Astrocyte (in vitro differentiated cells and primary cell): ENCODE results near the gene NSD1. TPM values are rescaled to one million over a fixed set of nuclear protein-coding genes. Genes with fewer than 3 reads are reported as not detected.

Experiments
- DNase-seq: peaks from one replicate; pipeline ENCODE4 v3.0.0-alpha.2; 2010; ENCODE audit warnings: low read depth
- FAIRE-seq: peaks from 2 replicates; lab custom pipeline; 2011; peaks lifted over from hg19 to GRCh38; lab: Jason Lieb, UNC
- H2AFZ ChIP-seq: 2 replicates; pipeline ENCODE4 v1.6.0; 2012; ENCODE audit warnings: low read depth, low read length, inconsistent platforms
- H3K27ac ChIP-seq: 2 replicates; pipeline ENCODE4 v1.5.1; 2011; ENCODE audit warnings: low read depth, low read length, inconsistent platforms
- H3K27me3 ChIP-seq: 2 replicates; pipeline ENCODE4 v1.6.0; 2011; ENCODE audit warnings: low read length, inconsistent platforms; ENCODE audit not compliant: insufficient read depth
- H3K36me3 ChIP-seq: 2 replicates; pipeline ENCODE4 v1.5.1; 2011; ENCODE audit warnings: low read length, inconsistent platforms; ENCODE audit not compliant: insufficient read depth
- H3K4me1 ChIP-seq: 2 replicates; pipeline ENCODE4 v1.5.1; 2011; ENCODE audit warnings: low read length, inconsistent platforms; ENCODE audit not compliant: insufficient read depth
- H3K4me2 ChIP-seq: 2 replicates; pipeline ENCODE4 v1.6.0; 2012; ENCODE audit warnings: low read length, inconsistent platforms
- H3K4me3 ChIP-seq: 2 replicates; pipeline ENCODE4 v1.5.1; 2011; ENCODE audit warnings: low read depth, mild to moderate bottlenecking, low read length, inconsistent platforms; ENCODE audit not compliant: insufficient read depth
- H3K79me2 ChIP-seq: 2 replicates; pipeline ENCODE4 v1.6.0; 2012; ENCODE audit warnings: mild to moderate bottlenecking, low read length, inconsistent platforms; ENCODE audit not compliant: insufficient read depth
- H3K9ac ChIP-seq: 2 replicates; pipeline ENCODE4 v1.6.0; 2012; ENCODE audit warnings: mild to moderate bottlenecking, low read length, inconsistent platforms
- H3K9me3 ChIP-seq: 2 replicates; pipeline ENCODE4 v1.5.1; 2012; ENCODE audit warnings: low read depth, mild to moderate bottlenecking, low read length, inconsistent platforms; ENCODE audit not compliant: insufficient read depth
- H4K20me1 ChIP-seq: 2 replicates; pipeline ENCODE4 v1.6.0; 2012; ENCODE audit warnings: low read length, inconsistent platforms; ENCODE audit not compliant: insufficient read depth
- H3K27ac Mint-ChIP-seq: one replicate; pipeline ENCODE4 v1.8.0; 2021; ENCODE audit warnings: mild to moderate bottlenecking, mixed read lengths; ENCODE audit not compliant: unreplicated experiment
- H3K27me3 Mint-ChIP-seq: one replicate; pipeline ENCODE4 v1.8.0; 2021; ENCODE audit warnings: low read depth, mixed read lengths; ENCODE audit not compliant: unreplicated experiment
- H3K36me3 Mint-ChIP-seq: one replicate; pipeline ENCODE4 v1.8.0; 2021; ENCODE audit warnings: low read depth, mixed read lengths; ENCODE audit not compliant: unreplicated experiment
- H3K4me1 Mint-ChIP-seq: one replicate; pipeline ENCODE4 v1.8.0; 2021; ENCODE audit warnings: low read depth, mixed read lengths; ENCODE audit not compliant: unreplicated experiment
- H3K4me3 Mint-ChIP-seq: one replicate; pipeline ENCODE4 v1.8.0; 2021; ENCODE audit warnings: mild to moderate bottlenecking, moderate library complexity, mixed read lengths; ENCODE audit not compliant: unreplicated experiment
- H3K9me3 Mint-ChIP-seq: one replicate; pipeline ENCODE4 v1.8.0; 2021; ENCODE audit warnings: mild to moderate bottlenecking, mixed read lengths; ENCODE audit not compliant: unreplicated experiment
- EZH2 ChIP-seq: IDR thresholded peaks from 2 replicates; pipeline ENCODE4 v1.6.1; 2012; ENCODE audit warnings: mild to moderate bottlenecking, low read length, inconsistent platforms; ENCODE audit not compliant: insufficient read depth
- total RNA-seq: library from RNA; stranded (reverse); gene quantifications from 2 replicates; pipeline ENCODE4 v1.2.1, GENCODE V29; 2021
- TF ChIP-seq, protein P1 (sequence below): IDR thresholded peaks from 2 replicates; pipeline ENCODE4 v1.5.1; 2011; ENCODE audit warnings: low read depth, mild to moderate bottlenecking, inconsistent platforms, low read length, moderate library complexity; ENCODE audit not compliant: insufficient read depth

Gene NSD1
- total RNA-seq, 1 donor from 2014 or later, result 71.9 TPM

DNA sequence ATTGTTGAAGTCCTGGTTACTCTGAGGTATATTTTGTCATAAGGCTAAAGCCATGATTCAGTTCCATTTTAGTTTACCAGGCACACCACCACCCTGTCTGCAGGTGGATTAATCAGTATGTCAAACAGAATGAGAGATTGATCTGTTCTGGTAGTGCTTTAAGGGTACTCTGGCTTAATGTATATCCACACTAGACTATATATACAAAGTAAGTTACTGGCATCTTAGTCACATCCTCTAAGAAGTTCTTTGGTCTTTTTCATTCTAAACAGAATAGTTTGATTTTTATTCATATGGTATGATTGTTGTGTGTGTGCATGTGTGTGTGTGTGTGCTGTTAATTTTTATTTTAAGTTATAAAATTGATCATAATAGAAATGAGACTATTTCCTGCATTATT lies 108.2 kb downstream of the NSD1 start:
- H3K27ac Mint-ChIP-seq, result no peak overlapping the region
- TF ChIP-seq, protein P1, sequence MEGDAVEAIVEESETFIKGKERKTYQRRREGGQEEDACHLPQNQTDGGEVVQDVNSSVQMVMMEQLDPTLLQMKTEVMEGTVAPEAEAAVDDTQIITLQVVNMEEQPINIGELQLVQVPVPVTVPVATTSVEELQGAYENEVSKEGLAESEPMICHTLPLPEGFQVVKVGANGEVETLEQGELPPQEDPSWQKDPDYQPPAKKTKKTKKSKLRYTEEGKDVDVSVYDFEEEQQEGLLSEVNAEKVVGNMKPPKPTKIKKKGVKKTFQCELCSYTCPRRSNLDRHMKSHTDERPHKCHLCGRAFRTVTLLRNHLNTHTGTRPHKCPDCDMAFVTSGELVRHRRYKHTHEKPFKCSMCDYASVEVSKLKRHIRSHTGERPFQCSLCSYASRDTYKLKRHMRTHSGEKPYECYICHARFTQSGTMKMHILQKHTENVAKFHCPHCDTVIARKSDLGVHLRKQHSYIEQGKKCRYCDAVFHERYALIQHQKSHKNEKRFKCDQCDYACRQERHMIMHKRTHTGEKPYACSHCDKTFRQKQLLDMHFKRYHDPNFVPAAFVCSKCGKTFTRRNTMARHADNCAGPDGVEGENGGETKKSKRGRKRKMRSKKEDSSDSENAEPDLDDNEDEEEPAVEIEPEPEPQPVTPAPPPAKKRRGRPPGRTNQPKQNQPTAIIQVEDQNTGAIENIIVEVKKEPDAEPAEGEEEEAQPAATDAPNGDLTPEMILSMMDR, result no peak
- no peak for TF ChIP-seq EZH2
- Histone ChIP-seq H3K9me3 (no peaks in the 10 kb centered on the region), H3K4me1 (no peaks in the 10 kb centered on the region), H3K27me3 (no peaks in the 10 kb centered on the region), H3K9ac (no peak overlapping the region), H3K79me2 (peaks cover 9% of the 10 kb centered on the region), H3K27ac (no peak overlapping the region), H3K36me3 (peaks cover 32% of the 10 kb centered on the region), H3K4me2 (no peak overlapping the region), H4K20me1 (peaks cover 17% of the 10 kb centered on the region), H2AFZ (no peak overlapping the region), H3K4me3 (no peak overlapping the region)
- H3K27me3 Mint-ChIP-seq, result no peaks in the 10 kb centered on the region
- H3K9me3 Mint-ChIP-seq, result no peaks in the 10 kb centered on the region
- H3K4me3 Mint-ChIP-seq, result no peak overlapping the region
- H3K4me1 Mint-ChIP-seq, result peaks cover 7% of the 10 kb centered on the region
- peaks cover 22% of the 10 kb centered on the region for H3K36me3 Mint-ChIP-seq
- FAIRE-seq, result no peak
- DNase-seq, result no peak

DNA sequence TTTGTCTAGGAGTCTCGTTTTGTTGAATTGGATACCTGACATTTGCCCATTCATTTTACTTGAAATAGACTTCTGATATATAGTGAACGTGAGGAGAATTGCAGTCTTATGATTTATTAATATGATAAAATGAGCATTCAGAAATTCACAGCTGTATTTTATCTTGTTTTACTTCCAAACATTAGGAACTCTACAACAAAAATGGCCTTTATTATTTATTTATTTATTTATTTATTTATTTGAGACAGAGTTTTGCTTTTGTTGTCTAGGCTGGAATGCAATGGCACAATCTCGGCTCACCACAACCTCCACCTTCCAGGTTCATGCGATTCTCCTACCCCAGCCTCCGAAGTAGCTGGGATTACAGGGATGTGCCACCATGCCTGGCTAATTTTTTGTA lies 108.7 kb downstream of the NSD1 start:
- H3K4me1 Mint-ChIP-seq, result peaks cover 10% of the 10 kb centered on the region
- no peak overlapping the region for H2AFZ ChIP-seq
- no peaks in the 10 kb centered on the region for H3K27me3 Mint-ChIP-seq
- no peaks in the 10 kb centered on the region for H3K9me3 Mint-ChIP-seq
- no peak for DNase-seq
- H3K4me2 ChIP-seq, result no peak overlapping the region
- no peak overlapping the region for H3K4me3 ChIP-seq
- H3K36me3 ChIP-seq, result peaks cover 37% of the 10 kb centered on the region
- H4K20me1 ChIP-seq, result peaks cover 17% of the 10 kb centered on the region
- no peaks in the 10 kb centered on the region for H3K9me3 ChIP-seq
- no peak overlapping the region for H3K27ac ChIP-seq
- no peaks in the 10 kb centered on the region for H3K27me3 ChIP-seq
- H3K4me3 Mint-ChIP-seq, result no peak overlapping the region
- peaks cover 20% of the 10 kb centered on the region for H3K36me3 Mint-ChIP-seq
- no peak for FAIRE-seq
- H3K4me1 ChIP-seq, result no peaks in the 10 kb centered on the region
- peaks cover 9% of the 10 kb centered on the region for H3K79me2 ChIP-seq
- H3K27ac Mint-ChIP-seq, result no peak overlapping the region
- H3K9ac ChIP-seq, result no peak overlapping the region
- no peak for TF ChIP-seq EZH2
- TF ChIP-seq, protein P1, result no peak

DNA sequence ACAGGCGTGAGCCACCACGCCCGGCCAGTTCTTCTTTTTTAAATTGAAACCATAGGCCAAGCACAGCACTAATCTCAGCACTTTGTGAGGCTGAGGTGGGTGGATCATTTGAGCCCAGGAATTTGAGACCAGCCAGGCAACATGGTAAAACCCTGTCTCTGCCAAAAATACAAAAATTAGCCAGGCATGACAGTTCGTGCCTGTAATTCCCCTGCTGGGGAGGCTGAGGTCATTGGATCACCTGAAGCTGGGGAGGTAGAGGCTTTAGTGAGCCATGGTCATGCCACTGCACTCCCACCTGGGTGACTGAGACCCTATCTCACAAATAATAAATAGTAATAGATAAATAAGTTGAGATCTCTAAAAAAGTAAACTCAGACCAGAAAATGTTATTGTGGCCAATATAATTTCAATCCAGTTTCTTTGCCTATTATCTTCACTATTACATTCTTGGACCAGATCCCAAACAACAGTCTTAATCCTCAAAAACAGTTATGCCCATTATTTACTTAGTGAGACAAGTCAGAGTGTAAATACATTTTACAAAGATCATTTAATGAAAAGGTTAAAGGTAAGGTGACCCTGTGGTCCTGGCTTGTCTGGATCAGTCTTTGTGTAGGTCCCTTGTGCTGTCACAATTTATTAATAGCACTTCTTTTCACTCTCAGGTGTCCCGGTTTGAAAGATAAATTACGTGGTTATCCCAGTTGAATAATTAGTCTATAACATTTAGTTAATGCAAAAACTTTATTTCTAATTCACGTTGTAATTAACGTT lies 116.4 kb downstream of the NSD1 start:
- Mint-ChIP-seq H3K36me3 (peaks cover 15% of the 10 kb centered on the region), H3K9me3 (no peaks in the 10 kb centered on the region), H3K4me1 (peaks cover 10% of the 10 kb centered on the region), H3K27me3 (no peaks in the 10 kb centered on the region), H3K4me3 (no peak overlapping the region), H3K27ac (no peak overlapping the region)
- TF ChIP-seq EZH2, result no peak
- TF ChIP-seq, protein P1, result no peak
- Histone ChIP-seq H4K20me1 (peaks cover 10% of the 10 kb centered on the region), H3K4me3 (no peak overlapping the region), H3K79me2 (no peaks in the 10 kb centered on the region), H3K4me2 (no peak overlapping the region), H3K36me3 (peaks cover 46% of the 10 kb centered on the region), H3K9ac (no peak overlapping the region), H3K27ac (no peak overlapping the region), H2AFZ (no peak overlapping the region), H3K27me3 (no peaks in the 10 kb centered on the region), H3K4me1 (no peaks in the 10 kb centered on the region), H3K9me3 (no peaks in the 10 kb centered on the region)
- no peak for FAIRE-seq
- DNase-seq, result no peak
